Hindlimb muscle (tissue), 1 donor: ENCODE measurements around the gene DYNLT4. TPM values are rescaled to one million over a fixed set of nuclear protein-coding genes. Genes with fewer than 3 reads are reported as not detected.
A peak's percentile ranks its signal among the peaks of the same experiment; 100 is the strongest.
"Not testable (repeated sequence)": the region's sequence is repeated elsewhere in the genome, so short reads cannot be mapped to it uniquely, and the experiment has no call there.

Experiments used
- DNase-seq: peaks from one replicate; pipeline ENCODE4 v3.0.0-alpha.2; 2013
- polyA plus RNA-seq: library from polyadenylated mRNA; unstranded; fragments of 120-200 nt; gene quantifications from one replicate; pipeline ENCODE4 v1.2.1, GENCODE V29; 2013; ENCODE audit not compliant: insufficient read length

DYNLT4 gene
- polyA plus RNA-seq, 1 donor: not detected

DNA sequence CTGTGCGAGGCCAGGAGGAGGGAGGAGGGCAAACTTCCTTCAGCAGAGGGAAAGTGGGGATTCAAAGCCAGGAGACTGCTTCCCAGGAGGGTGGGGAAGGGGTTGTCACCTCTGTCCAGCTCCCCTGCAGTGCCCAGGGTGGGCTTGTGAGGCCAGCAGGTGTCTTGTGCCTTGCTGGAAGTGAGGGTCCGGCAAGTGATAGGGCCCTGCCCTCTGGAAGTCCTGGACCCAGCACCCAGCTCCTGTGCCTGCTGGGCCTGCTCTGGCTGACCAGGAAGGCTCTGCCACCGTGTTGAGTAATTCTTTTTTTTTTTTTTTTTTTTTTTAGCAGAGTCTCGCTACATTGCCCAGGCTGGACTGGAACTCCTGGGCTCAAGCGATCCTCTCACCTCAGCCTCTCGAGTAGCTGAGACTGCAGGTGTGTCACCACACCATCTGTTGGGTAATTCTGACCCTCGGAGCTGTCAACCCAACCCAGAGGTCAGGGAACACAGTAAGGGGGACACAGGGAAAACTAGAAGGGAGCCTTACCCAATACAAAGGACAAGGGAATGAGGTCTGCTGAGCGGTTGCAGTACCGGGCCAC lies 20.2 kb downstream of the DYNLT4 start:
- DNase-seq: no peak

DNA sequence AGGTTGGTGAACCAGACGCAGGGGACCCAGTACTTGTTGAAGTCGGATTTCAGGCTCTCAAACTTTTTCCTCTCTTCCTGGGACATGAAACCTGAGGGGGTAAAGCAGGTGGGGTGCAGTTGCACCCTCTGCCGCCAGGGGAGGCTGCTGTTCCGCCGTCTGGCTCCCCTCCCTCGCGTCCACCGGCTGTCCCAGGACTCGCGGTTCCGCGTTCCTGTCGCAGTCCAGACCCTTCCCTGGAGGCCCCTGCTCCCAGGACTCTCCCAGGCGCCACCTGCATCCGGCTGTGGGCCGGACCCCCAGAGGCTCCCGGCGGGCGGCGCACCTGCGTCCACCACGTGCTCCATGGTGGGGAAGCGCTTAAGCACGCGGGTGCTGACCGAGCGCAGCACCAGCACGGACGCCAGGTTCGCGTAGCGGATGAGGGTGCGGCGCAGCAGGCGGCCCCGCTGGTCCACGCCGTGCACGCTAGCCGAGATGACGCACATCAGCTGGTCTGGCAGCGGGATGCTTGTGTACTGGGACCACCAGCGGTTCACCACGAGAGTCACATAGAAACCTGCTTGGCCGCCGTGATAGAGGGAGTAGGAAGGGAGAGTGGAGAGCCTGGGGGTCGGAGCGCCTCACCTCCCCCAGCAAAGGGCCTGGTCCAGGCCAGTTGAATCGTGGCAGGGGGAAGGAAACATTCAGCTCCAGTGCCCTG lies 20.9 kb downstream of the DYNLT4 start:
- peak; percentile 71 for DNase-seq

DNA sequence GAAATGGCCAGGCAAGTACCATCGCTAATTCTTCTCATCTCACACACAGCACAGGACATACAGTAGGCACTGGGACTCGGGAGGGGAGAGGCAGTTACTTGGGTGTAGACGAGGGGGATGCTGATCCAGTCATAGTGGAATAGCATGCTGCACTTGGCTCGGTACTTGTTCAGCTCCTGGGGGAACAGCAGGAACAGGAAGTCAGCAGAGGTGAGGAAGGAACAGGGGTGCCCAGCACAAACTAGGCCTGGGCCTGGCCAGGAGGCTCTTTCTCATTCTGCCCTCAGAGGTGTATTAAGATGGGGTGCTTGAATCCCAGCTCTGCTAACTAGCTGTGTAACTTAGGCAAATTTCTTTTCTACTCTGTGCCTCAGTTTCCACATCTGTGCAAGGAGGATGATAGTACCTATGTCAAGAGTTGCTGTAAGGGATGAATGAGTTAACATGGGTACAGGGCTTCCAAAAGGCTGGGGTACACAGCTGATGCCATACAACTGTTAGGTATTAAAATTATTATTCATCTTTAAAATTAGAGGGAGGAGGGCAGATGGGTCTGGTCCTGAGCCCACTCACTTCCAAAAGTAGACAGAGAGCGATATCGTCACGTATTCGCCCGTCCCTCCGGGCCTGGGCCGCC lies 21.5 kb downstream of the DYNLT4 start:
- DNase-seq: no peak

DNA sequence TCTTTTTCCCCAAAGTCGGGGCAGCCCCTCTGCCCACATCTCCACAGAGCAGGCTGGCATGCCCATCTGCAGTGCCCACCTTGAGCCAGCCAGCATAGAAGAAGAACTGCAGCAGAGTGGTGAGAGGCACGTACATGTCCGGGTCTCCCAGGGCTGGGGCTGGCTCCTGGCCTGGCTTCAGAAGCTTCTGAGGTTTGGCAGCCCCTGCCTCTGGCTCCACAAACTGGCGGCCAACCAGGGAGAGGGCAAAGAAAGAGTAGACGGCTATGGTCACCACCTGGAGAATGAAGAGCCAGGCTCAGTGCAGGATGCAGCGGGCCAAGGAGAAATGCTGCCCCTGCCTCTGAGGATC lies 22.1 kb downstream of the DYNLT4 start:
- no peak for DNase-seq

DNA sequence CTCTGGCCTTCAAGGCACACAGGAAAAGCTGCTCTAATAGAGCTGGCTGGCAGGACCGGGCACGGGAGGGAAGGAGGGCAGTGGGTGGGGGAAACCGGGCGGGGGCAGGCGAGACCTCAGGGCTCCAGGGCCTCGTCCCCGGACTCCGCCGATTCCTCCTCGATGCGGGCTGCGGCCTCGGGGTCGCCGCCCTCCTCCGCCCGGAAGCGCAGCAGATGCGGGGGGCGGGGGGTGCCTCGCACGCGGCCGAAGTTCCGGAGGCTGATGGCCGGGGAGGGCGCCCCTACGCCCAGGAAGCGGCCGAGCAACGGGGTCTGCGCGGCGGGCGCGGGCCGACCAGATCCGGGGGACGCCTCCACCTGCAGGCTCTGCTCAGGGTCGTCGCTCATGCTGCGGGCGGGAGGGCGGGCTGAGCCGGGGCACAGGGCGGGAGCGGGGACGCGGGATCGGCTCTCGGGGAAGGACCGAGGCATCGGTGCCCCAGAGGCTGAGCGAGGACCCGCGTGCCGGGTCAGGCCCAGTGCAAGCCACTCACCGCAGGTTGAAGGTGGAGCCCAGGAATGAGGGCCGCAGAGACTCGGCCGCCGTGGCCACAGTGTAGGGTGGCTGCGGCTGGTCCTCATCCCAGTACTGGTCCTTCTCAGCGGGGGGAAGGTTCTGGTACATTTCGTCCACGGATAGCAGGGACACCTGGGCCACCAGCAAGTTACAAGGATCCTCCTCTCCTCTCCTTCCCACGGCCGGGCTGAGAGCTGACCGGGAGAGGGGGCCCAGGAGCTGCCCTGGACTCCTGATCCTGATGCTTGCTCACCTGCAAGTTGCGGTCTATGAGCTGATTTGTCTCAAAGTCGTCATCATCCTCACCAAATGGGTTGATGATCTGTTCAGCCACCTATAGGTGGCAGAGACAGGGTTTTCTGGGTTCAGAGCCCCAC lies 22.8 kb downstream of the DYNLT4 start:
- DNase-seq: peak; percentile 63

DNA sequence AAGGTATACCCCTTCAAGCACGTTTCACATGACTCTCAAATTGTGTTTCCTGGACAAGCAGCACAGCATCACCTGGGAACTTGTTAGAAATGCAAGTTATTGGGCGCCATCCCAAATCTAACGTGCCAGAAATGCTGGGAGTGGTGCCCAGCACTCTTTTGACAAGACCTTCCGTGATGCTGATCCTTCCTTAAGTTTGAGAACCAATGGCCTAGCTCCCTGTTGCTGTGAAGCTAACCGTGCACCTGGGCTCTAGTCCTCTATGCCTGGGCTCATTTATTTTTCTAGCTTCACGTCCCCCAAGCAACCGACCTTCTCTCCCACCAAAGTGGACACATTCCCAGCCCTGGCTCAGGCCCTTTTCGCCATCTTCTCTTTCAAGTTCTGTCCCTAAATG lies 23.5 kb downstream of the DYNLT4 start:
- DNase-seq: no peak

DNA sequence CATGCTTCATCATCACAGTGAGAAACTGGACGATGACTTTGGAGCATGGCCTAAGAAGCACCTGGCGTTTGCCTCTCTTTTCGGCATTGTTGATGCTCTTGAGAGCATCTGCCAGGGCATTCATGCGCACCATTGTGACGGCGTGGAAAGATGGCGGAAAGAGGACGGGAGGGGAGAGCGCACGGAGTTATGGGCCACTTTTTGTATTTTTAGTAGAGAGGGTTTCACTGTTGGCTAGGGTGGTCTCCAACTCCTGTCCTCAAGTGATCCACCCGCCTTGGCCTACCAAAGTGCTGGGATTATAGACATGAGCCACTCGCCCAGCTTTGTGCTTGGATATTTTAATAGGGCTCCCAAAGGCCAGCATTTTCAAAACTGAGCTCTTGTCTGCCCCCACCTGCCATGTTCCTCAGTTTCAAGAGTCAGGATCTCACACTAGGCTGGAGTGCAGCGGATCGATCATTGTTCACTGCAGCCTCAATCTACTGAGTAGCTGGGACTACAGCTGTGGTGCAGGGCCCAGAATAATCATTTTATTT lies 26.5 kb downstream of the DYNLT4 start:
- no peak for DNase-seq

DNA sequence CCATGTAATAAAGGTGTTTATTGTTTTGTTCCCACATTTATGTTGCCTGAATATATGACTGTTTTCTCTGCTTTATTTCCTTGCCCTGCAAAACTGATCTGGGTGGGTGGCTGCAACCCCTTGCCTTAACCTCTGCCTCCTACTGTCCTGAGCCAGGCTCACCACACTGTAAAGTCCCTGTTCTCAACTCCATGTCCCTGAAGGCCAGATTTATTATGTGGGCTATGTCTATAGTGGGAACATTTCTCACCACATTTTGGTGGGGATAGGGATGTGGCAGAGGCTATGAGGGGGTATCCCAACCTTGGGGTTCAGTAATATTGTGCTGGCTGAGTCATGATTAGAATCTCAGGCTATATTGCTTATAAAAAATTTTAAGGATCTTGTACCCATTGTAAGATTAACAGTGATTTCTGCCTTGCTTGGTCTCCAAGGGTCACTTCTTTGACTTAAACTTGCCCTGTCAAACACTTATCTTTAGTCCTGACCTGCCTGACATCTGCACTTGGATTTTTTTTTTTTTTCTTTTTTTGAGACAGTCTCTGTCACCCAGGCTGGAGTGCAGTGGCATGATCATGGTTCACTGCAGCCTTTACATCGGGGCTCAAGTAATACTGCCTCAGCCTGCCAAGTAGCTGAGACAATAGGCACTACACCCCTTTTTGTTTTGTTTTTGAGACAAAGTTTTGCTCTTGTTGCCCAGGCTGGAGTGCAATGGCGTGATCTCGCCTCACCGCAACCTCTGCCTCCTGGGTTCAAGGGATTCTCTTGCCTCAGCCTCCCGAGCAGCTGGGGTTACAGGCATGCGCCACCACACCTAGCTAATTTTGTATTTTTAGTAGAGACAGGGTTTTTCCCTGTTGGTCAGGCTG lies 28.2 kb downstream of the DYNLT4 start:
- no peak for DNase-seq

DNA sequence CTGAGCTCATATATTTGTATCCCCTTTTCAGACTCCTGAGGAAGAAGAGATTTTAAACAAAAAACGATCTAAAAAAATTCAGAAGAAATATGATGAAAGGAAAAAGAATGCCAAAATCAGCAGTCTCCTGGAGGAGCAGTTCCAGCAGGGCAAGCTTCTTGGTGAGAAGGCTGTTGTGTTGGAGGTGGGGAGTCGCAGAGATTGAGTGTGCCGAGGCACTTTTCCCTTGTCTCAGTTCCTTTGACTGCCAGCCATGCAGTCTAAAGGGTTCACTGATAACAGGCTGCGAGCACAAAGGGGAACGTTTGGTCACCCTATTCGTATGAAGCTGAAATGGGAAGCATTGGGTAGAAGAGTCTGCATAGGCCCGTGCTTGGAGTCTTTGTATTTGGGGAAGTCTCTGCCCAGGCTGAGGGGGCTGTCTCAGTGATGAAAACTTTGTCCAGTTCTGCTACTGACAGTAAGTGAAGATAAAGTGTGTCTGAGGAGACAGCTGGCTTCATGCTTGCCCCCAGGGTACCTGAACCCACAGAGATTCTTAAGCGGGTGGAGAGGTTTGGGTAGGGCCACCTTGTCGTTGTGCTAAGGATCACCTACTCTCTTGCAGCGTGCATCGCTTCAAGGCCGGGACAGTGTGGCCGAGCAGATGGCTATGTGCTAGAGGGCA lies 29.0 kb downstream of the DYNLT4 start:
- no peak for DNase-seq

DNA sequence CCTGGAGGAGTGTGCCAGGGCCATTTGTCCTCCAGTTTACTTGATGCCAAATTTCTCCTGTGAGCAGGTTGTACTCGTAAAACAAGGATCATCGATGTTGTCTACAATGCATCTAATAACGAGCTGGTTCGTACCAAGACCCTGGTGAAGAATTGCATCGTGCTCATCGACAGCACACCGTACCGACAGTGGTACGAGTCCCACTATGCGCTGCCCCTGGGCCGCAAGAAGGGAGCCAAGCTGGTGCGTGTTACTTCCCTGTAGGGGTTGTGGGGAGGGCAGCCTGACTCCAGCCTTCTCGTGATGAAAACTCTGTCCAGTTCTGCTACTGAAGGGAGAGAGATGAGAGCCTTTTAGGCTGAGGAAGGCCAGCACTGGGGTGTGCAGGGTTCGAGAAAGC lies 29.6 kb downstream of the DYNLT4 start:
- DNase-seq: no peak

DNA sequence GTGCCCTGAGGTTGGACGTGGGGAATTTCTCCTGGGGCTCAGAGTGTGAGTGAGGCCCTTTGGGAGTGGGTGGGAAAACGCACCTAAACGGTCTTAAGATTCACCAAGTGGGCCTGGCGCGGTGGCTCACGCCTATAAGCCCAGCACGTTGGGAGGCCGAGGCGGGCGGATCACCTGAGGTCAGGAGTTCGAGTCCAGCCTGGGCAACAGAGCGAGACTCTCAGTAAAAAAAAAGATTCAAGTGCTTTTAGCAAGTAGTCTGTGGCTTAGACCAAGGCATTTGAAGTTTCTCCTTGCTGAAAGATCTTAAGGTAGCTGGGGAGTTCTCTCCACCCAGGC lies 30.5 kb downstream of the DYNLT4 start:
- DNase-seq: no peak

DNA sequence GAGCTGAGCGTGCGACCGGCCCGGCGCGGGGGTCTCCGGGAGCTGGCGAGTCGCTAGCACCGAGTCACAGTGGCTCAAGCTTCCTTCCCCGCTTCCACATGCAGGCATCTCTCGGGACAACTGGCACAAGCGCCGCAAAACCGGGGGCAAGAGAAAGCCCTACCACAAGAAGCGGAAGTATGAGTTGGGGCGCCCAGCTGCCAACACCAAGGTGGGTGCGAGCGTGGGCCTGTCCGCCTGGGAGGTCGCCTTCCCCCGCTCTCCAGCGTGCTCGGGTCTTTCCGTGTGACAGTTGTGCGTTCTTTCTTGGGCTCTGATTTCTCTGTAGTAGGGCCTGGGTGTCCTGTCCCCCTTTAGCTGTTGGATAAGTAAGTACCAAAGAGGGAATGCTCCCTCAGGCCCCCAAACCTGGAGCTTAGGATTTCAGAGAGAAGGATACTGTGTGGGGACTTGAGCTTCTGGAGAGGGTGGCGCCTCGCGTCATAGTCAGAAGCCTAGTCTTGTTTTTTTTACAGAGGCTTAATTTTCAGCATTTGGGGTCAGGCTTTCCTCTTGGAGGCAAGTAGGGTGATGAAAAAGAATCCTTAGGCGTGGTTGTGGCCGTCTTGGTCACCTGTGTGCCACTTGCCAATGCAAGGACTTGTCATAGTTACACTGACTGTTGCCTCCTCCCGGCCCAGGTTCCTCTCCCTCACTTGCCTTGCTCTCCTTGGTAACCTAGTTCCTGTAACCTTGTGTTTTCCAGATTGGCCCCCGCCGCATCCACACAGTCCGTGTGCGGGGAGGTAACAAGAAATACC lies 31.0 kb downstream of the DYNLT4 start:
- DNase-seq: no peak

DNA sequence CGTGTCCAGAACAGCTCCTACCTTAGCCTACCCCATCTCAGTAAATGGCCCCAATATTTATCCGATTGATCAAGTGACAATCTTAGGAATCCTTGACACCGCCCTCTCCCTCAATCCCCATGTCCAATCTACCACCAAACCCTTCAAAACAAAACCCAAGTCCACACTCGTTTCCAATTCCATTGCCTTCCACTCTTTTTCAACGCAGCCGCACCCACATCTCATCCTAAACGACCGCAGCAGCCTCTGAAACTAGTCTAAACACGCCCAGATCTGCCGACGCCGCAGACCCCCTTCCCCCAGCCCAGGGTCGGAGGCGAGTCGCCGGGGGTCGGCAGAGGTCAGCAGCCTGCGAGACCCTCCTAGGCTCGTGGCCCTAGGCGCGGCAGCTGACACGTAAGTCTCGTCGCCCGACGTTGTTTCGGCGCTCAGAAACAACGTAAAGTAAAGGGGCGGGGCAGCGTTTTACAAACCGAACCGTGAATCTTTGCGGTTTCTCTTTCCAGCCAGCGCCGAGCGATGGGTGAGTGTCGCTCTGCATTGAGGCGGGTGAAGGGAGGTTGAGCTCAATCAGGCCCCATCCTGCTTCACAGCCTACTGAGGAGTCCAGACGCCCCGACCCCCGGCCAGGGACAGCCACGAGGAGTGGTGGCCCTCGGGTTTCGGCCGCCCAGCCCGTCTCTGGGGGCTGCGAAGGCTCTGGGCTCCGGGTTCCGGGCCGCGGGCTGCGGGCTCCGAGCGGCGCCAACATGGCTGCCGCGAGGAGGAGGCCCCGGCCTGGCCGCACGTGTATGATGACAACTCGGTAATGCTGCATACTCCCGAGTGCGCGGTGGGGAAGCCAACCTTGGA lies 31.8 kb downstream of the DYNLT4 start, which contains the start of gene RPS8:
Gene RPS8 (plus strand): TSS at position 463 of the 852 bp plus-strand sequence. CDS start 57 bp downstream, at position 520.
- peak; percentile 96 for DNase-seq

DNA sequence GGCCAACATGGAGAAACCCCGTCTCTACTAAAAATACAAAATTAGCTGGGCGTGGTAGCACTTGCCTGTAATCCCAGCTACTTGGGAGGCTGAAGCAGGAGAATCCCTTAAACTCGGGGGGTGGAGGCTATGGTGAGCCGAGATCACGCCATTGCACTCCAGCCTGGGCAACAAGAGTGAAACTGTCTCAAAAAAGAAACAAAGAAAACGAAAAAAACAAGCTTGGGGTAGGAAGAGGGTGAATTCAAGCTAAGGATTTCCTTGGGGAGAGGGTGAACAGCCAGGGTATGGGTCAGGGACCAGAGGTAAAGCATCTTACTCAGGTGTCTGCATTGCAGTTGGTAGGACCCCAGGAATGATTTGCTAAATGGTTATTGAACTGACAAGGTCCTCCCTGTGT lies 40.7 kb downstream of the DYNLT4 start:
- DNase-seq: not testable (repeated sequence)

DNA sequence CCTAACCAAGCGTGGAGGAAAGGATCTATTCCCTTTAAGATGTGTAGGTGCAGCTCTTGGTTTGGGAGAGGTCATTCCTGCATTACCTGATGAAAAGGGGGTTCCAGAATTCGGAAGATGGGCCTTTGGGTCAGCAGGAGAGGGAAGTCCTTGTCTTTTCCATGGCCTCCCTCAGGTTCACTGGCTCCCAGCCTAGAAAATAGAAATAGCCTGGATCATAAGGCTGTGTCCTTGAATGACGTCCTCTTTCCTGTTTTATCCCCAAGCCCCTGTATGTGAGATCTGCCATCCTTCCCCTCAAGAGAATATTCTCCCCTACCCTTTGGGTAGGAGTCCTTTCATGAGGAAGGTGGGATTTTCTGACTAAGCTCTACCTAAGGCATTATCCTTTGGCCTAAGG lies 46.3 kb downstream of the DYNLT4 start:
- DNase-seq: no peak

DNA sequence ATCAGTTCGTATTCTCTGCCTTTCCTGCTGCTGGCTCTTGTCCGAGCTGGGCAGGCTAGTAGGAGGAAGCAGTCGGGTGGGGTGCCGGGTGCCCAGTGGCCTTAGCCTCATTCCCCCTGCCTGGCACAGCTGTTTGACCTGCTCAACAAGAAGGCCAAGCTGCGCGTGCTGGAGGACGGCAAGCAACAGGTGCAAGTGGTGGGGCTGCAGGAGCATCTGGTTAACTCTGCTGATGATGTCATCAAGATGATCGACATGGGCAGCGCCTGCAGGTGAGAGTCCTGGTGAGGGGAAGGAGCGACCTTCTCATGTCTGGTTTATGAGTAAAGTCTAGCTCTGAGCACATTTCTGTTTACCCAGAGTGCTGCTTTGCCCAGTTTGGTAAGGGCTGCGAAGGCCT lies 48.1 kb downstream of the DYNLT4 start:
- no peak for DNase-seq

DNA sequence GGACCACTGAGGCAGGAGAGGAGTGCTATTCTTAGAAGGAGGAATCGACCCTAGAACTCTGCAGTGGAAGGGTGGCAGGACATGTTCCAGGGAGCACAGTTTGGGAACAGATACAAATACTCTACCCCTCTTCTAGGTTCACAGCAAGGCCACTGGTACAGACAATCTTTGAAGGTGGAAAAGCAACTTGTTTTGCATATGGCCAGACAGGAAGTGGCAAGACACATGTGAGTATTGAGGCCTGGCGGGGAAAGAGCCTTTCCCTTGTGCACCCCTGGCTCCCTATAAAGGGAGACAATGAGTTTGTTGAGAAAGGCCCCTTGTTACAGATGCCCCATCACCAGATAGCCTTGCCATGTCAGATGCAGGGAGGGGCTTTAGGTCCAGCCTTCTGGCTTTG lies 49.7 kb downstream of the DYNLT4 start:
- no peak for DNase-seq
